Esophagus squamous epithelium (tissue), 5 donors: ENCODE measurements around the gene RAPGEF4. TPM values are rescaled to one million over a fixed set of nuclear protein-coding genes. Genes with fewer than 3 reads are reported as not detected.

ENCODE experiments used
- DNase-seq: peaks from one replicate; lab custom pipeline; 2025; lab: John Stamatoyannopoulos, UW
- H3K27ac ChIP-seq, 4 donors: fragments of 200-600 bp; sonication (generic); one replicate each; pipeline ENCODE4 v1.5.1; 2016 to 2019; ENCODE audit warnings: mild to moderate bottlenecking in 1 of 4
- H3K27me3 ChIP-seq, 4 donors: fragments of 200-600 bp; sonication (generic); 1 replicate in 3 of 4; 2 replicates in 1 of 4; pipeline versions ENCODE4 v1.5.1 to v1.6.0; 2017 to 2021; ENCODE audit warnings: antibody characterized with exemption in 1 of 4
- H3K36me3 ChIP-seq, 3 donors: fragments of 200-600 bp; sonication (generic); one replicate each; pipeline ENCODE4 v1.5.1; 2016 to 2019
- H3K4me1 ChIP-seq, 3 donors: fragments of 200-600 bp; sonication (generic); one replicate each; pipeline ENCODE4 v1.5.1; 2017 to 2019
- H3K4me3 ChIP-seq, 4 donors: fragments of 200-600 bp; sonication (generic); 1 replicate in 3 of 4; 2 replicates in 1 of 4; pipeline ENCODE4 v1.5.1; 2016 to 2019; ENCODE audit warnings: mild to moderate bottlenecking in 2 of 4, moderate library complexity in 1 of 4
- H3K9me3 ChIP-seq, 3 donors: fragments of 200-600 bp; sonication (generic); one replicate each; pipeline ENCODE4 v1.5.1; 2016 to 2019
- POLR2A ChIP-seq, 4 donors: fragments of 450-650 bp; IDR thresholded peaks; one replicate each; pipeline ENCODE4 v1.6.1; 2017; ENCODE audit warnings: antibody characterized with exemption in 4 of 4, mild to moderate bottlenecking in 4 of 4, moderate library complexity in 3 of 4
- WGBS, 2 donors: methylation state at CpG; one replicate each; pipeline ENCODE4 v1.1.5; 2018; 5-methylcytosine and 5-hydroxymethylcytosine counted together
- intact Hi-C: fragments of 100-400 bp; cut with DNase I; formaldehyde crosslinking; loops from one replicate; pipeline ENCODE4 v1.15.0; 2022
- total RNA-seq, 4 donors: library from RNA; depleted of rRNA; stranded (reverse); fragments of >200 nt; gene quantifications; one replicate each; pipeline ENCODE4 v1.1.0, GENCODE V29; 2016
- TF ChIP-seq, protein P1 (sequence below), 6 experiments: fragments of 450-650 bp in 4 of 6; fragments of 200-600 bp in 2 of 6; sonication (generic) in 2 of 6; IDR thresholded peaks; one replicate each; pipeline ENCODE4 v1.5.1; 2016 to 2019; ENCODE audit warnings: antibody characterized with exemption in 6 of 6, mild to moderate bottlenecking in 4 of 6, moderate library complexity in 4 of 6
- donor health status: DM: yes; HTN: yes; CAD: no.

RAPGEF4 gene
- total RNA-seq, 4 donors from 2014 or later = 2.6 to 11.1 (median 2.9) TPM

DNA sequence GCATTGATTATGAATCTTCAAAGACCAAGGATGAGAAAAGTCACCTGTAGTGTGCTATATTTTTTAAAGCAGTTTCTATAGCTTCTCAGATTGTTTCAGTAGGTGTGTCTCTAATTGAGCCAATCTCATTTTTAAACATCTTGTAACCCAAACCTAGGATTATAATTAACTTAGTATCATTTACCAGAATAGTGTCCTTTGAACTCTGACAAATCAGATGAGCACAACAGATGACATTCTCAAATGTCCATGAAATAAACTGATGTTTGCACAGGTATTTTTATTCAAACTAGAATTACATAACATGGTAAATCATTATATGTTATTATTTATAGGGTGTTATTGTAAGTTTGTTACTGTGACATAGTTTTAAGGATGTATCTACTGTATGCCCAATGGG is 213.9 kb downstream of the RAPGEF4 start:
- intact Hi-C loops = no loop called here
- no peaks in the 10 kb centered on the region for H3K9me3 ChIP-seq
- no peak for DNase-seq
- H3K4me1 ChIP-seq = peaks cover 0 to 12% (median 0%) of the 10 kb centered on the region in 3 donors
- H3K36me3 ChIP-seq = no peaks in the 10 kb centered on the region
- no peak overlapping the region for H3K27ac ChIP-seq
- TF ChIP-seq, protein P1, sequence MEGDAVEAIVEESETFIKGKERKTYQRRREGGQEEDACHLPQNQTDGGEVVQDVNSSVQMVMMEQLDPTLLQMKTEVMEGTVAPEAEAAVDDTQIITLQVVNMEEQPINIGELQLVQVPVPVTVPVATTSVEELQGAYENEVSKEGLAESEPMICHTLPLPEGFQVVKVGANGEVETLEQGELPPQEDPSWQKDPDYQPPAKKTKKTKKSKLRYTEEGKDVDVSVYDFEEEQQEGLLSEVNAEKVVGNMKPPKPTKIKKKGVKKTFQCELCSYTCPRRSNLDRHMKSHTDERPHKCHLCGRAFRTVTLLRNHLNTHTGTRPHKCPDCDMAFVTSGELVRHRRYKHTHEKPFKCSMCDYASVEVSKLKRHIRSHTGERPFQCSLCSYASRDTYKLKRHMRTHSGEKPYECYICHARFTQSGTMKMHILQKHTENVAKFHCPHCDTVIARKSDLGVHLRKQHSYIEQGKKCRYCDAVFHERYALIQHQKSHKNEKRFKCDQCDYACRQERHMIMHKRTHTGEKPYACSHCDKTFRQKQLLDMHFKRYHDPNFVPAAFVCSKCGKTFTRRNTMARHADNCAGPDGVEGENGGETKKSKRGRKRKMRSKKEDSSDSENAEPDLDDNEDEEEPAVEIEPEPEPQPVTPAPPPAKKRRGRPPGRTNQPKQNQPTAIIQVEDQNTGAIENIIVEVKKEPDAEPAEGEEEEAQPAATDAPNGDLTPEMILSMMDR (IDR thresholded peaks at IDR 0.05) = no peak
- no peak for TF ChIP-seq POLR2A (IDR thresholded peaks at IDR 0.05)
- no peaks in the 10 kb centered on the region for H3K27me3 ChIP-seq
- H3K4me3 ChIP-seq = no peak overlapping the region

DNA sequence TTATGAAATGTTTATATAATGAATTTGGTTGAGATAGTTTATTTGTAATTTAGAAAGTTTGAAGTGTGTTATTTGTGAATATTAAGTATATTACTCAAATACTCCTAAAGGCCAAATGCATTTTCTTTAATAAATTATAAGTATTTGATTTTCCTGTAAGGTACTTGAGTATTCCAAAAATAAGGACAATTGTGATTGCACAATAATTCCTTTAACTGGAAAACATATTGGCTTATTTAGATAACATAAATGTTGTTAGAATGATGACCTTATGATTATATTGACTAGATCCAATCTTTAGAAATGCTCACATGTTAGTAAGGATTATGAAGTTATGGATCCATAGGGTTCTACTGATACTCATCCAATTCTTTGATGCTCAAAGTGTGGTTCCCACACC is 214.9 kb downstream of the RAPGEF4 start:
- H3K4me1 ChIP-seq = peaks cover 0 to 18% (median 0%) of the 10 kb centered on the region in 3 donors
- intact Hi-C loops = no loop called here
- no peak for TF ChIP-seq POLR2A (IDR thresholded peaks at IDR 0.05)

DNA sequence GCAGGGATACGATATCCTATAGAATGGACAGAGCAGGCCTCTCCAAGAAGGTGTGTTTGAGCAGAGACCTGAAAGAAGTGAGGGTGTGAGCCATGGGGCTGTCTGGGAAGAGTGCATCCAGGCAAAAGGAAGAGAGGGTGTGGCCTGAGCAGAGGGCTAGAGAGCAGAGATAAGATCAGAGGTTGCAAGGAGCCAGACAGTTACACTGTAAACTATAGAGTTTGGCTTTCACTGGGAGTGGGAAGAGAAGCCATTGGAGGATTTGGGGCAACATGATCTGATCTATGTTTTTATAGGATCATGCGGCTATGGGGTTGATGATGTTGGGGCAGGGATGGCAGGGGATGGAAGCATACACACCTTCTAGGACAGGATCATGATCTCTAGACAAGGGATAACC is 215.9 kb downstream of the RAPGEF4 start:
- Histone ChIP-seq H3K27me3 (no peaks in the 10 kb centered on the region), H3K9me3 (no peaks in the 10 kb centered on the region), H3K27ac (no peak overlapping the region), H3K4me3 (no peak overlapping the region), H3K4me1 (peaks cover 0 to 18% (median 0%) of the 10 kb centered on the region in 3 donors), H3K36me3 (no peaks in the 10 kb centered on the region)
- 90 to 92% methylated on average over 2 of the region's 2 CpGs for WGBS, 2 donors
- TF ChIP-seq, protein P1 (IDR thresholded peaks at IDR 0.05) = no peak
- TF ChIP-seq POLR2A (IDR thresholded peaks at IDR 0.05) = no peak
- no peak for DNase-seq
- intact Hi-C loops = no loop called here

More for the DNA sequence above, 214.9 kb downstream of the RAPGEF4 start:
- H3K36me3 ChIP-seq = no peaks in the 10 kb centered on the region
- no peaks in the 10 kb centered on the region for H3K9me3 ChIP-seq
- H3K4me3 ChIP-seq = no peak overlapping the region
- H3K27ac ChIP-seq = no peak overlapping the region
- no peaks in the 10 kb centered on the region for H3K27me3 ChIP-seq
- no peak for DNase-seq

DNA sequence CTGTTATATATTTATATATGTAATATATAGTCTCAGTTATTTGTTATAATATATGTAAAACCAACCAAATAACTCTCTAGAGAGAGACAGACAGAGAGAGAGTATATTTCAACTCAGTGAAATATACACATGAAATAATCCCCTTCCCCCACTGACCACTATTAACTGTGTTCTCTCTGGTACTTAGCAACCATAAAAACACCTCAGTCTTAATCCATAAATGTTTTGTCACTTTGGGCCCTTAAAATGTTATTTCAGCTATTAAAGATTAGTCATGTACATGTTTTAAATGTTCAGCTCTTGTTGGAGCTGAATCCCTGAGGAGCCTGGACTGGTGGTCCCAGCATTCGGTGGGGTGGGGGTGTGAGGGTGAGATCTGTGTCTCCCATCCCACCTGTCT is 217.8 kb downstream of the RAPGEF4 start:
- DNase-seq = no peak
- peaks cover 0 to 24% (median 0%) of the 10 kb centered on the region in 3 donors for H3K4me1 ChIP-seq
- no peaks in the 10 kb centered on the region for H3K36me3 ChIP-seq
- H3K9me3 ChIP-seq = no peaks in the 10 kb centered on the region
- intact Hi-C loops = no loop called here
- H3K27ac ChIP-seq = no peak overlapping the region
- no peak for TF ChIP-seq POLR2A (IDR thresholded peaks at IDR 0.05)
- TF ChIP-seq, protein P1 (IDR thresholded peaks at IDR 0.05) = no peak
- no peak overlapping the region for H3K4me3 ChIP-seq
- no peaks in the 10 kb centered on the region for H3K27me3 ChIP-seq
- 69 to 80% methylated on average over 1 of the region's 1 CpG for WGBS, 2 donors

DNA sequence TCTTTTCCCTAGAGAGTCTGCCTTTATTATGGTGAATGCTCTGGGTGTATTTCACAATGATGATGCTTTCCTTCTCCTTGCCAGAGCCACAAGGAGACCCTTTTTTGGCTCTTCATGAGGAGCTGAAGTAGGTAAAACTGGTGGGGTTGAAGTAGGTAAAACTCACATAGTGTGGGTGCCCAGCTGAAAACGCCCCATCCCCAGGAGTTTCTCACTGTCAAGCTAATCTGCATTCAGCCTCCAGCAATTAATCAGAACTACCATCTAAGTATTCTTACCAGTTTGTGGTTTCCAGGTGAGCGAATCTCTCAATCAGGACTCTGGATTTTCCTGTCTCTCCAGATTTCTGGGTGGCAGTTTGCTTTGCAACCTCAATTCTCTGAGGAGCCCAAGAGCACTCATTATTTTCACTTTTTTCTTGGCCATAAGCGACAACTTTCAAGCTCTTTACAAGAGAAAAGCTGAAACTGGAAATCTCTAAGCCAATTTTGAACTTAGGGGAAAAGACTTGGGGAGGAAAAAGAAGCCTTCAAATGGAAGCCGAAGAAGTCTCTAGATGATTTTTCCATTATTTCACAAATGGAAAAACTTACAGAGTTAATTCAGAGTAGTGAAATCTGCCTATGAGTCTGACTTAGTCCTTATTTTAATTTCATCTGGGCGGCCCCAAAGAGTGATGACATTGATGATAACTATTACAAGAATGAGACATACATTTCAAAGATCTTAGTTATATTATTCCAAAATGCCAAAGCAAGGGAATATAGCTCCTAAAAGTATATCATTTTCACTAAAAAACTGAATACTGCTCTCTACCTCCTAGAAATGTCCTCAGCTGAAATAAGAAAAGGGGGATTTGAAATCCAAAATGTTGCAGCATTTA is 218.6 kb downstream of the RAPGEF4 start:
- H3K9me3 ChIP-seq = no peaks in the 10 kb centered on the region
- no peak for TF ChIP-seq POLR2A (IDR thresholded peaks at IDR 0.05)
- TF ChIP-seq, protein P1 (IDR thresholded peaks at IDR 0.05) = no peak
- peaks cover 0 to 24% (median 0%) of the 10 kb centered on the region in 3 donors for H3K4me1 ChIP-seq
- intact Hi-C loops = no loop called here
- no peak for DNase-seq
- H3K4me3 ChIP-seq = no peak overlapping the region
- whole genome bisulfite sequencing, 2 donors = 61% methylated on average over 5 of the region's 5 CpGs
- H3K36me3 ChIP-seq = no peaks in the 10 kb centered on the region
- no peak overlapping the region for H3K27ac ChIP-seq
- no peaks in the 10 kb centered on the region for H3K27me3 ChIP-seq
